Tibial artery (tissue), 4 donors: ENCODE data around the gene NTPCR.

Source experiments
- DNase-seq, 2 donors: peaks; one replicate each; pipeline ENCODE4 v3.0.0-alpha.2; 2019
- H3K27ac ChIP-seq, 2 donors: fragments of 200-600 bp; sonication (generic) in 1 of 2; 1 replicate in 1 of 2; 2 replicates in 1 of 2; pipeline ENCODE4 v1.5.1; 2018 to 2019; ENCODE audit warnings: mild to moderate bottlenecking in 1 of 2
- H3K27me3 ChIP-seq, 2 donors: fragments of 200-600 bp; sonication (generic) in 1 of 2; one replicate each; pipeline versions ENCODE4 v1.5.1 to v1.6.0; 2016 to 2019
- H3K36me3 ChIP-seq, 3 donors: fragments of 200-600 bp; sonication (generic) in 2 of 3; one replicate each; pipeline ENCODE4 v1.5.1; 2016 to 2019; ENCODE audit warnings: mild to moderate bottlenecking in 2 of 3
- H3K4me1 ChIP-seq, 4 donors: fragments of 200-600 bp; sonication (generic) in 2 of 4; 1 replicate in 3 of 4; 2 replicates in 1 of 4; pipeline ENCODE4 v1.5.1; 2016 to 2019
- H3K4me3 ChIP-seq, 2 donors: fragments of 200-600 bp; sonication (generic) in 1 of 2; 1 replicate in 1 of 2; 2 replicates in 1 of 2; pipeline ENCODE4 v1.5.1; 2018 to 2019; ENCODE audit warnings: mild to moderate bottlenecking in 2 of 2
- H3K9me3 ChIP-seq, 3 donors: fragments of 200-600 bp; sonication (generic) in 1 of 3; one replicate each; pipeline ENCODE4 v1.5.1; 2016 to 2019
- intact Hi-C: fragments of 100-400 bp; cut with DNase I; formaldehyde crosslinking; loops from one replicate; pipeline ENCODE4 v1.15.0; 2023; ENCODE audit warnings: low total_unique reads
- TF ChIP-seq, protein P1 (sequence below), 2 experiments: fragments of 200-600 bp in 1 of 2; fragments of 450-650 bp in 1 of 2; IDR thresholded peaks; one replicate each; pipeline ENCODE4 v1.5.1; 2017 to 2019; ENCODE audit warnings: antibody characterized with exemption in 2 of 2, mild to moderate bottlenecking in 1 of 2, moderate library complexity in 1 of 2

NTPCR gene

DNA sequence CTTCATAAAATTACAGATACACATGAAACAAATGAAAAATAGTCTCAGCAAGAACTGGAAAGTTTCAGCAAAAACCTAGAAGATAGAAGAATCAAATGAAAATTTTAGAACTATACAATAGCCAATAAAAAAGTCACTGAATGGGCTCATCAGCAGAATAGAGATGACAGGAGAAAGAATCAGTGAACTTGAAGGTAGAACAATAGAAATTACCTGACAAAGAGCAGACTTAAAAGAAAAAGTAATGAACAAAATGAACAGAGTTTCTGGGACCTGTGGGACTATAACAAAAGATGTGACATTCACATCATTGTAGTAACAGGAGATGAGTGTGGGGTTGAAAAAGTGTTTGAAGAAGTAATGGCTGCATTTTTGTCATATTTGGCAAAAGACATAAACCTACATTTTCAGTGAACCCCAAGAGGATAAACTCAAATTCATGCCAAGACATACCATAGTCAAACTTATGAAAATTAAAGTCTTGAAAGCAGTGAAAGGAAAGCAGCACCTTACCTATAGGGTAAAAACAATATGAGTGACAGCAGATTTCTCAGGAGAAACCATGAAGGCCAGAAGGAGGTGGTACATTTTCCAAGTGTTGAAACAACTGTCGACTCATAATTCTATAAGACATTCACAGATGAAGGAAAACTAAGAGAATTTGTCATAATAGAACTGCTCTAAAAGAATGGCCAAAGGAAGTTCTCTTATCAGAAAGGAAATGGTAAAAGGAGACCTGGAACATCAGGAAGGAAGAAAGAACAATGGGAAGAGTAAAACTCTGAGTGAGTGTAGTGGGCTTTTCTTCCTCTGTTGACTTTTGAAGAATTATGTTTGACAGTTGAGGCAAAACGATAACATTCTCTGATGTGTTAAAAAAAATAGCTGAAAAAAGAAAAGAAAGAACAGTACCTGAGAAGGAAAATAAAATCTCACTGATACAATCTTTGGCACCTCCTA lies 23.5 kb downstream of the NTPCR start:
- DNase-seq, result no peak
- no peak overlapping the region for H3K27ac ChIP-seq
- intact Hi-C loops, result no loop called here
- peaks cover 0 to under 1% (median 0%) of the 10 kb centered on the region in 4 donors for H3K4me1 ChIP-seq
- TF ChIP-seq, protein P1, sequence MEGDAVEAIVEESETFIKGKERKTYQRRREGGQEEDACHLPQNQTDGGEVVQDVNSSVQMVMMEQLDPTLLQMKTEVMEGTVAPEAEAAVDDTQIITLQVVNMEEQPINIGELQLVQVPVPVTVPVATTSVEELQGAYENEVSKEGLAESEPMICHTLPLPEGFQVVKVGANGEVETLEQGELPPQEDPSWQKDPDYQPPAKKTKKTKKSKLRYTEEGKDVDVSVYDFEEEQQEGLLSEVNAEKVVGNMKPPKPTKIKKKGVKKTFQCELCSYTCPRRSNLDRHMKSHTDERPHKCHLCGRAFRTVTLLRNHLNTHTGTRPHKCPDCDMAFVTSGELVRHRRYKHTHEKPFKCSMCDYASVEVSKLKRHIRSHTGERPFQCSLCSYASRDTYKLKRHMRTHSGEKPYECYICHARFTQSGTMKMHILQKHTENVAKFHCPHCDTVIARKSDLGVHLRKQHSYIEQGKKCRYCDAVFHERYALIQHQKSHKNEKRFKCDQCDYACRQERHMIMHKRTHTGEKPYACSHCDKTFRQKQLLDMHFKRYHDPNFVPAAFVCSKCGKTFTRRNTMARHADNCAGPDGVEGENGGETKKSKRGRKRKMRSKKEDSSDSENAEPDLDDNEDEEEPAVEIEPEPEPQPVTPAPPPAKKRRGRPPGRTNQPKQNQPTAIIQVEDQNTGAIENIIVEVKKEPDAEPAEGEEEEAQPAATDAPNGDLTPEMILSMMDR (IDR thresholded peaks at IDR 0.05), result no peak
- no peak overlapping the region for H3K4me3 ChIP-seq
- H3K27me3 ChIP-seq, result no peaks in the 10 kb centered on the region
- peaks cover 59 to 89% (median 76%) of the 10 kb centered on the region in 3 donors for H3K36me3 ChIP-seq
- H3K9me3 ChIP-seq, result peaks cover 0 to 2% (median 0%) of the 10 kb centered on the region in 3 donors

DNA sequence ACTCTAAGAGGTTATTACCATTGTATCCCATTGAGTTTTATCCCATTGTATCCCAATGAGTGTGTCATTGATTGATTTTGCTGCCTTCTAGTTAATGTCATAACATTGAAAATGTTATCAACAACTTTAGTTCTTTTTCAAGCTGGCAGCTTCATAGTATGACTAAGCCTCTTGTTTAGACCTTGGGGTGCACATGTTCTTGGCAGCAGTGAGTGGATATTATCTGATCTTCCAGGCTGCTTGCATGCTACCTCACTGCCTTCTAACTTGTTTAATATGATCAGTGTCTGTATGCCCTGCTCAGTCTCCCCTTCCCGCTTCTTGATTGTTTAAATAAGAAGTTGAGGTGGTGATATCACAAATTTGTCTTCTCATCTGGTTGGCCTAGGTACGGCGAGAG lies 24.6 kb downstream of the NTPCR start:
- no peak overlapping the region for H3K4me3 ChIP-seq
- peaks cover 0 to 2% (median 0%) of the 10 kb centered on the region in 3 donors for H3K9me3 ChIP-seq
- H3K27me3 ChIP-seq, result no peaks in the 10 kb centered on the region
- intact Hi-C loops, result no loop called here
- H3K27ac ChIP-seq, result no peak overlapping the region
- TF ChIP-seq, protein P1 (IDR thresholded peaks at IDR 0.05), result no peak
- H3K36me3 ChIP-seq, result peaks cover 62 to 89% (median 77%) of the 10 kb centered on the region in 3 donors
- no peaks in the 10 kb centered on the region for H3K4me1 ChIP-seq
- DNase-seq, result no peak

DNA sequence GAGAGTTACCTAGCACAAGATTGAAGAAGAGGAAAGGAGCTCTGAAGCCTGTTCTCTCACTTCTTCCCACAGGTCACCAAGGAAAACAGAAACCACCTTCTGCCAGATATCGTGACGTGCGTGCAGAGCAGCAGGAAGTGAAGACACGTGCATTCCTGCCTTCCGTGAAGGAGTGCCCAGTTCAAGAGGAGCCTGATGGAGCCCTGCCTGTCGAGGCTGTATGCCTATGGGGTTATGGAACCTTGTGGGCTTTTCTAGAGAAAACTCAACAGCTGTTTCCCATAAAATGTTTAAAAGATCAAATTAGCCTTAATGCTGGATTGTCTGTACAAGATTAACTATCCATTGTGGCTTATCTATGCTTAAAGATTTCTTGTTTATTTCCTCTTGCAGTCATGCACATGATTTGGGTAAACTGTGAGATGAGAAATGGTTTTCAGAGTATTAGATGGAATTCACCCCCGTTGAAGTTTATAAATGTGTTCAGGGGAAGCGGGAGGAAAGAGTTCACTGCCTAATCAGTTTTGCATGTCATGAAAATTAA lies 27.8 kb downstream of the NTPCR start:
- Histone ChIP-seq H3K4me3 (no peak overlapping the region), H3K27me3 (no peaks in the 10 kb centered on the region), H3K9me3 (peaks cover 0 to 2% (median 0%) of the 10 kb centered on the region in 3 donors), H3K36me3 (peaks cover 34 to 57% (median 45%) of the 10 kb centered on the region in 3 donors), H3K4me1 (peaks cover 0 to 5% (median 0%) of the 10 kb centered on the region in 4 donors), H3K27ac (no peak overlapping the region)
- intact Hi-C loops, result no loop called here
- TF ChIP-seq, protein P1 (IDR thresholded peaks at IDR 0.05), result no peak
- DNase-seq, result no peak

DNA sequence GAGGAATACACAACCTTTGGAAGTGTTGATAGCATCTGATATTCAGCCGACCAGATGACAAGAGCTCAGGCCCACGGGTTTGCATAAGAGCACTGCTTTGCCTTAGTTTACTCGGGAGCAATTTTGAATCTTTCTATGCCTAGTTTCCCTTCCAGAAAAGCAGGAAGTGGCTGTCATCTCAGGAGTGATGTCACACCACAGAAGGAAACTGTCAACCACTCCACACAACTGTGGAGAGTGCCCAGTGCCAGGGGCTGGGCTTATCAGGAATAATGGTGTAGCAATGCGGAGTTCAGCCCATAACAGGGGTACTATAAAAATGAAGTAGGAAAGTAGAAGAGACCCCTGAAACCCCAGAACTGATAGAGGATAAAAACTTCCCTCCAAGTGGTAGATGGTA lies 28.4 kb downstream of the NTPCR start:
- intact Hi-C loops, result no loop called here

DNA sequence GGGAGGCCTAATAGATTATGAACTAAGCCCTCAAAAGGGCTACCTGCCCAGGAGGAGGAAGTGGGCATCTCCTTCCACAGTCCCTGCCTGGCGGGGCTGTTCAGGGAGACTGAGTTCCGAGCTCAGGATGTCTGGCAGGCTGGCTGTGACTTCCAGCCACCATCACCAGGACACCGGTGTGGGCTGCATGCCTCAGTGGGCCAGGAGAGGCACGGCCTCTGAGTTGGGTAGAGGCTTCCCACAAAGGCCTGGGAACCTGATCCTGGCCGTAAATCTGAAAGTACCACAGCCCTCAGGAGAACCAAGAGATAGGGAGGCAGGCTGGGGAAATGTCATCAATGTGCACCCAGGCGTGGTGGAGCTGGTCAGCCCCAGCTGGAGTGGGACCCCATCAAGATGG lies 29.1 kb downstream of the NTPCR start:
- H3K4me3 ChIP-seq, result no peak overlapping the region
- no peaks in the 10 kb centered on the region for H3K27me3 ChIP-seq
- no peaks in the 10 kb centered on the region for H3K9me3 ChIP-seq
- H3K27ac ChIP-seq, result no peak overlapping the region
- intact Hi-C loops, result no loop called here
- TF ChIP-seq, protein P1 (IDR thresholded peaks at IDR 0.05), result no peak
- no peak for DNase-seq
- peaks cover 20 to 58% (median 34%) of the 10 kb centered on the region in 3 donors for H3K36me3 ChIP-seq
- H3K4me1 ChIP-seq, result peaks cover 0 to 5% (median 0%) of the 10 kb centered on the region in 4 donors

More for the DNA sequence above, 28.4 kb downstream of the NTPCR start:
- TF ChIP-seq, protein P1 (IDR thresholded peaks at IDR 0.05), result no peak
- Histone ChIP-seq H3K27ac (no peak overlapping the region), H3K4me1 (peaks cover 0 to 5% (median 0%) of the 10 kb centered on the region in 4 donors), H3K9me3 (no peaks in the 10 kb centered on the region), H3K4me3 (no peak overlapping the region), H3K36me3 (peaks cover 27 to 54% (median 38%) of the 10 kb centered on the region in 3 donors), H3K27me3 (no peaks in the 10 kb centered on the region)
- no peak for DNase-seq
